ENCODE data around the gene PIGU. TPM values are rescaled to one million over a fixed set of nuclear protein-coding genes. Genes with fewer than 3 reads are reported as not detected.

PIGU gene
- total RNA-seq, 1 donor from 2014 or later: 14.5 TPM

- peak; percentile 91 for DNase-seq
- ATAC-seq: peak; percentile 70
- intact Hi-C loops (cut with micrococcal nuclease): loop anchor here (10.0 kb wide), 1 partner anchor 174 kb away; no protein-coding TSS in a partner anchor
Measured at GRCh38 chr20:34709044-34709830, 32.3 kb upstream of the PIGU start.

GRCh38 chr20:34708621-34709043 lies 31.7 kb upstream of the PIGU start:
- intact Hi-C loops (cut with micrococcal nuclease): loop anchor here (10.0 kb wide), 1 partner anchor 174 kb away; no protein-coding TSS in a partner anchor
- ATAC-seq (peak; percentile 3), DNase-seq (peak; percentile 75)

- DNase-seq: no peak
- intact Hi-C loops (cut with micrococcal nuclease): loop anchor here (10.0 kb wide), 1 partner anchor 172 kb away; no protein-coding TSS in a partner anchor
Measured at GRCh38 chr20:34706912-34707784, 30.3 kb upstream of the PIGU start.

GRCh38 chr20:34706302-34706875 lies 29.5 kb upstream of the PIGU start:
- ATAC-seq (no peak), DNase-seq (no peak)
- intact Hi-C loops (cut with micrococcal nuclease): loop anchor here (10.0 kb wide), 1 partner anchor 172 kb away; no protein-coding TSS in a partner anchor

More at GRCh38 chr20:34706912-34707784, 30.3 kb upstream of the PIGU start:
- no peak for ATAC-seq

GRCh38 chr20:34705397-34706301 lies 28.8 kb upstream of the PIGU start:
- peak; percentile 10 for ATAC-seq
- intact Hi-C loops (cut with micrococcal nuclease): loop anchor here (10.0 kb wide), 1 partner anchor 171 kb away; no protein-coding TSS in a partner anchor
- DNase-seq: peak; percentile 60

- intact Hi-C loops (cut with micrococcal nuclease): loop anchor here (10.0 kb wide), 1 partner anchor 170 kb away; no protein-coding TSS in a partner anchor
- no peak for DNase-seq
- no peak for ATAC-seq
Measured at GRCh38 chr20:34705008-34705396, 28.1 kb upstream of the PIGU start.

- ATAC-seq: peak; percentile 82
- intact Hi-C loops (cut with micrococcal nuclease): loop anchor here (10.0 kb wide), 1 partner anchor 170 kb away; no protein-coding TSS in a partner anchor
- DNase-seq: peak; percentile 97
Measured at GRCh38 chr20:34704177-34705007, 27.5 kb upstream of the PIGU start, which contains the start of gene TP53INP2. TP53INP2 (plus strand) TSS chr20:34704344; CDS start chr20:34708740, 4,396 bp downstream.

- DNase-seq: peak; percentile 35
- intact Hi-C loops (cut with micrococcal nuclease): loop anchor here (10.0 kb wide), 1 partner anchor 169 kb away; no protein-coding TSS in a partner anchor
- ATAC-seq: peak; percentile 1
Measured at GRCh38 chr20:34703424-34704176, 26.7 kb upstream of the PIGU start.

- intact Hi-C loops (cut with micrococcal nuclease): loop anchor here (10.0 kb wide), 1 partner anchor 168 kb away; no protein-coding TSS in a partner anchor
- DNase-seq: no peak
- ATAC-seq: no peak
Measured at GRCh38 chr20:34703061-34703423, 26.1 kb upstream of the PIGU start.

GRCh38 chr20:34701405-34702085 lies 24.7 kb upstream of the PIGU start:
- DNase-seq (no peak), ATAC-seq (no peak)
- intact Hi-C loops (cut with micrococcal nuclease): loop anchor here (10.0 kb wide), 1 partner anchor 167 kb away; no protein-coding TSS in a partner anchor

- ATAC-seq (peak; percentile 89), DNase-seq (peak; percentile 41)
- intact Hi-C loops (cut with micrococcal nuclease): no loop called here
Measured at GRCh38 chr20:34693414-34693813, 16.5 kb upstream of the PIGU start.

GRCh38 chr20:34691838-34692237 lies 14.9 kb upstream of the PIGU start:
- no peak for DNase-seq
- no peak for ATAC-seq
- intact Hi-C loops (cut with micrococcal nuclease): no loop called here

- no peak for DNase-seq
- intact Hi-C loops (cut with micrococcal nuclease): no loop called here
- ATAC-seq: no peak
Measured at GRCh38 chr20:34689486-34689885, 12.6 kb upstream of the PIGU start.

GRCh38 chr20:34683667-34684066 lies 6.8 kb upstream of the PIGU start:
- DNase-seq: no peak
- intact Hi-C loops (cut with micrococcal nuclease): no loop called here
- no peak for ATAC-seq

GRCh38 chr20:34680586-34681175 lies 3.8 kb upstream of the PIGU start:
- no peak for DNase-seq
- no peak for ATAC-seq
- intact Hi-C loops (cut with micrococcal nuclease): no loop called here
